Neural progenitor cell (in vitro differentiated cells): ENCODE results near the gene LCE3A. TPM values are rescaled to one million over a fixed set of nuclear protein-coding genes. Genes with fewer than 3 reads are reported as not detected.

Source experiments
- DNase-seq: peaks from one replicate; pipeline ENCODE4 v3.0.0-alpha.2; 2016; ENCODE audit warnings: low spot score
- H2AFZ ChIP-seq: fragments of 200-600 bp; sonication (generic); replicated peaks from 2 replicates; pipeline ENCODE4 v1.6.1; 2016; ENCODE audit warnings: antibody characterized with exemption
- H3F3A ChIP-seq: fragments of 200-600 bp; sonication (generic); 2 replicates; pipeline ENCODE4 v1.6.1; 2016; ENCODE audit warnings: antibody characterized with exemption, low read depth
- H3K27ac ChIP-seq: fragments of 200-600 bp; sonication (generic); 2 replicates; pipeline ENCODE4 v1.5.1; 2016; ENCODE audit warnings: mild to moderate bottlenecking
- H3K27me3 ChIP-seq: fragments of 200-600 bp; sonication (generic); 2 replicates; pipeline ENCODE4 v1.6.1; 2016; ENCODE audit warnings: mild to moderate bottlenecking, moderate library complexity
- H3K36me3 ChIP-seq: fragments of 200-600 bp; sonication (generic); 2 replicates; pipeline ENCODE4 v1.5.1; 2016
- H3K4me1 ChIP-seq: fragments of 200-600 bp; sonication (generic); 2 replicates; pipeline ENCODE4 v1.6.1; 2016; ENCODE audit warnings: mixed run types
- H3K4me2 ChIP-seq: fragments of 200-600 bp; sonication (generic); 2 replicates; pipeline ENCODE4 v1.6.1; 2016
- H3K4me3 ChIP-seq: fragments of 200-600 bp; sonication (generic); 2 replicates; pipeline ENCODE4 v1.5.1; 2016
- H3K79me2 ChIP-seq: fragments of 200-600 bp; sonication (generic); 2 replicates; pipeline ENCODE4 v1.6.1; 2016; ENCODE audit warnings: low read depth
- H3K9ac ChIP-seq: fragments of 200-600 bp; sonication (generic); 2 replicates; pipeline ENCODE4 v1.6.1; 2016
- H3K9me3 ChIP-seq: fragments of 200-600 bp; sonication (generic); 2 replicates; pipeline ENCODE4 v1.5.1; 2016; ENCODE audit warnings: low read depth
- H4K20me1 ChIP-seq: fragments of 200-600 bp; sonication (generic); 2 replicates; pipeline ENCODE4 v1.6.1; 2016; ENCODE audit warnings: low read depth
- H3K27ac Mint-ChIP-seq: 3 replicates; pipeline ENCODE4 v1.8.0; 2021; ENCODE audit warnings: mixed read lengths
- H3K27me3 Mint-ChIP-seq: 2 replicates; pipeline ENCODE4 v1.8.0; 2022; ENCODE audit warnings: low read depth, mild to moderate bottlenecking, inconsistent platforms, moderate library complexity, mixed read lengths; ENCODE audit not compliant: insufficient read depth
- H3K36me3 Mint-ChIP-seq: 3 replicates; pipeline ENCODE4 v1.8.0; 2021; ENCODE audit warnings: mixed read lengths
- H3K4me1 Mint-ChIP-seq: 3 replicates; pipeline ENCODE4 v1.8.0; 2021; ENCODE audit warnings: mixed read lengths
- H3K4me3 Mint-ChIP-seq: 3 replicates; pipeline ENCODE4 v1.8.0; 2021; ENCODE audit warnings: mild to moderate bottlenecking, moderate library complexity, mixed read lengths
- H3K9me3 Mint-ChIP-seq: 3 replicates; pipeline ENCODE4 v1.8.0; 2020; ENCODE audit warnings: mixed read lengths
- EZH2 ChIP-seq: fragments of 200-600 bp; sonication (generic); IDR thresholded peaks from 2 replicates; pipeline ENCODE4 v1.6.1; 2017; ENCODE audit warnings: antibody characterized with exemption, mild to moderate bottlenecking, moderate library complexity
- EZH2phosphoT487 ChIP-seq: fragments of 200-600 bp; sonication (generic); IDR thresholded peaks from 2 replicates; pipeline ENCODE4 v1.6.1; 2017; ENCODE audit warnings: antibody characterized with exemption
- total RNA-seq: library from RNA; depleted of rRNA; stranded (reverse); fragments of >200 nt; gene quantifications from 2 replicates; pipeline ENCODE4 v1.2.3, GENCODE V29; 2015; ENCODE audit warnings: low replicate concordance
- TF ChIP-seq, protein P1 (sequence below): fragments of 200-600 bp; sonication (generic); IDR thresholded peaks from 2 replicates; pipeline ENCODE4 v1.5.1; 2017; ENCODE audit warnings: antibody characterized with exemption, mild to moderate bottlenecking

Gene LCE3A
- total RNA-seq, 1 donor from 2014 or later = not detected

- H3K27ac Mint-ChIP-seq = no peak overlapping the region
- no peak overlapping the region for H3K27ac ChIP-seq
- no peaks in the 10 kb centered on the region for H3K4me1 Mint-ChIP-seq
- peaks cover 50% of the 10 kb centered on the region for H3K9me3 Mint-ChIP-seq
- no peaks in the 10 kb centered on the region for H3K36me3 ChIP-seq
- DNase-seq = no peak
- peaks cover 6% of the 10 kb centered on the region for H3K27me3 Mint-ChIP-seq
- H4K20me1 ChIP-seq = no peaks in the 10 kb centered on the region
- H3K4me1 ChIP-seq = no peaks in the 10 kb centered on the region
- H3K9me3 ChIP-seq = peaks cover 14% of the 10 kb centered on the region
- no peaks in the 10 kb centered on the region for H3K79me2 ChIP-seq
- H3K4me3 ChIP-seq = no peak overlapping the region
- H3K4me2 ChIP-seq = no peak overlapping the region
- H3K4me3 Mint-ChIP-seq = no peak overlapping the region
- H2AFZ ChIP-seq = no peak overlapping the region
- no peak for TF ChIP-seq EZH2
- H3K36me3 Mint-ChIP-seq = no peaks in the 10 kb centered on the region
- H3K27me3 ChIP-seq = no peaks in the 10 kb centered on the region
- H3K9ac ChIP-seq = no peak overlapping the region
- no peaks in the 10 kb centered on the region for H3F3A ChIP-seq
Measured at GRCh38 chr1:152623203-152623844, 421 bp upstream of the LCE3A start.

GRCh38 chr1:152621993-152622392 is 910 bp downstream of the LCE3A start:
- H3K4me3 ChIP-seq = no peak overlapping the region
- DNase-seq = no peak
- Mint-ChIP-seq H3K9me3 (peaks cover 52% of the 10 kb centered on the region), H3K27ac (no peak overlapping the region), H3K4me1 (no peaks in the 10 kb centered on the region), H3K36me3 (no peaks in the 10 kb centered on the region), H3K27me3 (peaks cover 6% of the 10 kb centered on the region), H3K4me3 (no peak overlapping the region)
- H3F3A ChIP-seq = no peaks in the 10 kb centered on the region
- no peaks in the 10 kb centered on the region for H3K4me1 ChIP-seq
- no peaks in the 10 kb centered on the region for H3K36me3 ChIP-seq
- no peaks in the 10 kb centered on the region for H3K27me3 ChIP-seq
- no peaks in the 10 kb centered on the region for H4K20me1 ChIP-seq
- no peak overlapping the region for H3K27ac ChIP-seq
- peaks cover 14% of the 10 kb centered on the region for H3K9me3 ChIP-seq
- H2AFZ ChIP-seq = no peak overlapping the region
- no peak overlapping the region for H3K9ac ChIP-seq
- H3K4me2 ChIP-seq = no peak overlapping the region
- H3K79me2 ChIP-seq = no peaks in the 10 kb centered on the region
- TF ChIP-seq EZH2phosphoT487 (no peak), EZH2 (no peak)
- TF ChIP-seq, protein P1, sequence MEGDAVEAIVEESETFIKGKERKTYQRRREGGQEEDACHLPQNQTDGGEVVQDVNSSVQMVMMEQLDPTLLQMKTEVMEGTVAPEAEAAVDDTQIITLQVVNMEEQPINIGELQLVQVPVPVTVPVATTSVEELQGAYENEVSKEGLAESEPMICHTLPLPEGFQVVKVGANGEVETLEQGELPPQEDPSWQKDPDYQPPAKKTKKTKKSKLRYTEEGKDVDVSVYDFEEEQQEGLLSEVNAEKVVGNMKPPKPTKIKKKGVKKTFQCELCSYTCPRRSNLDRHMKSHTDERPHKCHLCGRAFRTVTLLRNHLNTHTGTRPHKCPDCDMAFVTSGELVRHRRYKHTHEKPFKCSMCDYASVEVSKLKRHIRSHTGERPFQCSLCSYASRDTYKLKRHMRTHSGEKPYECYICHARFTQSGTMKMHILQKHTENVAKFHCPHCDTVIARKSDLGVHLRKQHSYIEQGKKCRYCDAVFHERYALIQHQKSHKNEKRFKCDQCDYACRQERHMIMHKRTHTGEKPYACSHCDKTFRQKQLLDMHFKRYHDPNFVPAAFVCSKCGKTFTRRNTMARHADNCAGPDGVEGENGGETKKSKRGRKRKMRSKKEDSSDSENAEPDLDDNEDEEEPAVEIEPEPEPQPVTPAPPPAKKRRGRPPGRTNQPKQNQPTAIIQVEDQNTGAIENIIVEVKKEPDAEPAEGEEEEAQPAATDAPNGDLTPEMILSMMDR = no peak

- DNase-seq = no peak
- no peak within 1 kb of the TSS for H3K27ac Mint-ChIP-seq
- no peak within 1 kb of the TSS for H3K4me2 ChIP-seq
- no peak within 1 kb of the TSS for H3K27ac ChIP-seq
- H3K4me1 Mint-ChIP-seq = no peaks in the 10 kb centered on the region
- H2AFZ ChIP-seq = no peak within 1 kb of the TSS
- H4K20me1 ChIP-seq = no peaks in the 10 kb centered on the region
- no peak within 1 kb of the TSS for H3K4me3 ChIP-seq
- no peaks in the 10 kb centered on the region for H3F3A ChIP-seq
- H3K9me3 Mint-ChIP-seq = peaks cover 15% of the 10 kb centered on the region
- no peaks in the 10 kb centered on the region for H3K36me3 Mint-ChIP-seq
- H3K9ac ChIP-seq = no peak within 1 kb of the TSS
- H3K9me3 ChIP-seq = no peaks in the 10 kb centered on the region
- H3K4me3 Mint-ChIP-seq = no peak within 1 kb of the TSS
- H3K27me3 ChIP-seq = no peaks in the 10 kb centered on the region
- H3K27me3 Mint-ChIP-seq = peaks cover 2% of the 10 kb centered on the region
- TF ChIP-seq, protein P1 = no peak
- TF ChIP-seq EZH2phosphoT487 = no peak
- TF ChIP-seq EZH2 = no peak
- H3K36me3 ChIP-seq = no peaks in the 10 kb centered on the region
- no peaks in the 10 kb centered on the region for H3K79me2 ChIP-seq
- no peaks in the 10 kb centered on the region for H3K4me1 ChIP-seq
Measured at GRCh38 chr1:152613511-152613910, 9.4 kb downstream of the LCE3A start, which contains the start of gene LCE3B. Gene LCE3B (plus strand): TSS chr1:152613811. CDS start chr1:152613811, 0 bp downstream.

DNA sequence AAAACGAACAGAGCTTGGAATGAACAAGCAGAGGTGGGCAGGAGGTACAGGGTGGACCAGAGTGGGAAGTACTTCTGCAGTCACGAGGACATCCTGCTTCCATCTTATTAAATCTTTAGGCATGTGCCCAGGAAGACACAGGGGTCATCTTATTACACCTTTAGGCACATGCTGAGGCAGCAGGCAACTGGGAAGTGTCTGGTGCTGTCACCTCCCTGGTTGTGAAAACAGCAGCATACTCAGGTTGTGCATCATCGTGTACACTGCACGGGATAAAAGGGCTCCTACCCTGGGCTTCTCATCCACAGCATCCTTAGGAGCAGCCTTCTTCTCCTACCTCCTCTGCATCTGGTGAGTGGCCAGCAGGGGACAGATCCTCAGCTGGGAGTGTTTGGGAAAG is 23.0 kb downstream of the LCE3A start, which contains the start of gene LCE3C:
LCE3C (plus strand) TSS at position 301 of the 400 bp plus-strand sequence. CDS start 498 bp downstream, outside the sequence.
- H2AFZ ChIP-seq = no peak within 1 kb of the TSS
- Mint-ChIP-seq H3K4me1 (no peaks in the 10 kb centered on the region), H3K9me3 (peaks cover 19% of the 10 kb centered on the region), H3K36me3 (no peaks in the 10 kb centered on the region), H3K4me3 (no peak within 1 kb of the TSS), H3K27ac (no peak within 1 kb of the TSS), H3K27me3 (no peaks in the 10 kb centered on the region)
- no peak within 1 kb of the TSS for H3K4me2 ChIP-seq
- TF ChIP-seq EZH2phosphoT487 = no peak
- DNase-seq = no peak
- no peak within 1 kb of the TSS for H3K27ac ChIP-seq
- no peaks in the 10 kb centered on the region for H4K20me1 ChIP-seq
- H3K4me1 ChIP-seq = no peaks in the 10 kb centered on the region
- H3K9me3 ChIP-seq = no peaks in the 10 kb centered on the region
- H3K4me3 ChIP-seq = no peak within 1 kb of the TSS
- H3F3A ChIP-seq = no peaks in the 10 kb centered on the region
- H3K27me3 ChIP-seq = no peaks in the 10 kb centered on the region
- H3K79me2 ChIP-seq = no peaks in the 10 kb centered on the region
- no peaks in the 10 kb centered on the region for H3K36me3 ChIP-seq
- no peak within 1 kb of the TSS for H3K9ac ChIP-seq
